Spleen (tissue), 11 donors: ENCODE data around the gene NPHP4. TPM values are rescaled to one million over a fixed set of nuclear protein-coding genes. Genes with fewer than 3 reads are reported as not detected.

Experiments used
- DNase-seq: peaks from one replicate; pipeline ENCODE4 v3.0.0-alpha.2; 2020
- H3K27ac ChIP-seq, 8 donors: fragments of 200-600 bp; sonication (generic) in 7 of 8; 1 replicate in 4 of 8; 2 replicates in 4 of 8; pipeline versions ENCODE4 v1.5.0 to v1.8.0; 2016 to 2021; ENCODE audit warnings: inconsistent platforms in 4 of 8, mild to moderate bottlenecking in 4 of 8, moderate library complexity in 1 of 8
- H3K27me3 ChIP-seq, 7 donors: fragments of 200-600 bp; sonication (generic) in 6 of 7; replicated peaks in 1 of 7; 1 replicate in 4 of 7; 2 replicates in 3 of 7; pipeline versions ENCODE4 v1.5.0 to v1.8.0; 2016 to 2021; ENCODE audit warnings: inconsistent platforms in 3 of 7, mild to moderate bottlenecking in 1 of 7
- H3K36me3 ChIP-seq, 6 donors: fragments of 200-600 bp; sonication (generic) in 5 of 6; 1 replicate in 4 of 6; 2 replicates in 2 of 6; pipeline versions ENCODE4 v1.5.0 to v1.8.0; 2016 to 2021; ENCODE audit warnings: inconsistent platforms in 2 of 6
- H3K4me1 ChIP-seq, 6 donors: fragments of 200-600 bp; sonication (generic) in 5 of 6; 1 replicate in 3 of 6; 2 replicates in 3 of 6; pipeline versions ENCODE4 v1.5.0 to v1.8.0; 2016 to 2021; ENCODE audit warnings: inconsistent platforms in 3 of 6
- H3K4me3 ChIP-seq, 8 donors: fragments of 200-600 bp; sonication (generic) in 7 of 8; 1 replicate in 4 of 8; 2 replicates in 4 of 8; pipeline versions ENCODE4 v1.5.0 to v1.8.0; 2016 to 2021; ENCODE audit warnings: inconsistent platforms in 4 of 8, mild to moderate bottlenecking in 4 of 8, moderate library complexity in 2 of 8
- H3K9me3 ChIP-seq, 8 donors: fragments of 200-600 bp; sonication (generic) in 7 of 8; 1 replicate in 4 of 8; 2 replicates in 4 of 8; pipeline versions ENCODE4 v1.5.0 to v1.8.0; 2016 to 2021; ENCODE audit warnings: inconsistent platforms in 4 of 8
- POLR2A ChIP-seq, 3 donors: fragments of 450-650 bp; IDR thresholded peaks; one replicate each; pipeline ENCODE4 v1.5.1; 2017; ENCODE audit warnings: antibody characterized with exemption in 3 of 3, mild to moderate bottlenecking in 1 of 3
- POLR2AphosphoS5 ChIP-seq, 3 donors: sonication (generic); formaldehyde crosslinking; IDR thresholded peaks; one replicate each; pipeline ENCODE4 v1.5.1; 2017; ENCODE audit warnings: antibody characterized with exemption in 3 of 3
- WGBS, 5 donors: extraction: QIAGEN DNeasy Blood & Tissue Kit in 3 of 5; methylation state at CpG; one replicate each; pipeline versions ENCODE4 v1.1.5 to v1.1.7; 2013 to 2018; 5-methylcytosine and 5-hydroxymethylcytosine counted together
- intact Hi-C: fragments of 100-400 bp; cut with DNase I; formaldehyde crosslinking; loops from one replicate; pipeline ENCODE4 v1.15.0; 2023; ENCODE audit warnings: low total_unique reads
- polyA plus RNA-seq, 3 donors: library from polyadenylated mRNA; stranded (reverse); fragments of 200-250 nt; gene quantifications; one replicate each; pipeline ENCODE4 v1.2.1, GENCODE V29; 2013
- total RNA-seq, 7 donors: library from RNA; depleted of rRNA in 3 of 7; stranded (reverse); fragments of >200 nt in 3 of 7; fragmentation: NEBNext Ultra II Directional in 4 of 7; extraction: Animal tissue kit (Norgen Biotek cat#: 25700) in 4 of 7; gene quantifications; one replicate each; pipeline versions ENCODE4 v1.1.0 to v1.2.1, GENCODE V29; 2016 to 2021
- TF ChIP-seq, protein P1 (sequence below), 11 experiments: fragments of 200-600 bp in 7 of 11; fragments of 450-650 bp in 4 of 11; sonication (generic) in 4 of 11; IDR thresholded peaks in 8 of 11; conservative IDR thresholded peaks in 3 of 11; 1 replicate in 7 of 11; 2 replicates in 4 of 11; pipeline versions ENCODE4 v1.4.0 to v1.8.0; 2016 to 2021; ENCODE audit warnings: antibody characterized with exemption in 11 of 11, inconsistent platforms in 4 of 11, mild to moderate bottlenecking in 1 of 11
- donor health status: healthy with polysubstance abuse.
- donor health status: DM: no; HTN: no; CAD: no; lungs with moderate emphysema.
- donor health status: DM: no; HTN: no; CAD: no.
- donor health status: Bipolar disorder and iron deficiency.
- donor health status: healthy.
- donor health status: DM: no; HTN: no; CAD: no.
- donor health status: DM: yes; HTN: yes; CAD: no.

NPHP4 gene
- total and polyA plus RNA-seq, 10 donors = 1.2 to 17.5 (median 9.4) TPM

DNA sequence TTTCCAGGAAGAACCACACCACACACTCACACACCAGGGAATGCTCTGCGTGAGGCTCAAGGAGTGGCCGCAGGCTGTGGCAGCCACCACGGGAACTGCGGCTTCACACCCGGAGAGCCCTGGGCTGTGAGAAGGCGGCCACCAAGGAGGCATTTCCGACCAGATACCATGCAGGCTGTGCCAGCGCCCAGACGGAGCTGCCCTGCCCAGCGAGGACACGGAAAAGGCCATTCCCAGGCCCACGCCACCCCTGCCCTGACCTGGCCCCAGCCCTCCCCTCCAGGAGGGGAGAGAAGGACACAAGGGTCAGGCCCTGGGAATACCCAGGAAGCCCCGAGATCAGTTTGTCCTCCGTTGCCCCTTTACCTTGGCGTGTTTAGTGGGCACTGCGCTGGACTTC is 119.3 kb downstream of the NPHP4 start:
- intact Hi-C loops = no loop called here
- Histone ChIP-seq H3K27ac (no peak overlapping the region), H3K4me3 (no peak overlapping the region), H3K27me3 (no peaks in the 10 kb centered on the region), H3K4me1 (no peaks in the 10 kb centered on the region), H3K9me3 (no peaks in the 10 kb centered on the region), H3K36me3 (peaks cover 0 to 80% (median 23%) of the 10 kb centered on the region in 6 donors)
- 95 to 97% (median 96%) methylated on average over 16 of the region's 16 CpGs for WGBS, 5 donors
- TF ChIP-seq POLR2A (IDR thresholded peaks at IDR 0.05) = no peak
- no peak for TF ChIP-seq POLR2AphosphoS5 (IDR thresholded peaks at IDR 0.05)
- TF ChIP-seq, protein P1, sequence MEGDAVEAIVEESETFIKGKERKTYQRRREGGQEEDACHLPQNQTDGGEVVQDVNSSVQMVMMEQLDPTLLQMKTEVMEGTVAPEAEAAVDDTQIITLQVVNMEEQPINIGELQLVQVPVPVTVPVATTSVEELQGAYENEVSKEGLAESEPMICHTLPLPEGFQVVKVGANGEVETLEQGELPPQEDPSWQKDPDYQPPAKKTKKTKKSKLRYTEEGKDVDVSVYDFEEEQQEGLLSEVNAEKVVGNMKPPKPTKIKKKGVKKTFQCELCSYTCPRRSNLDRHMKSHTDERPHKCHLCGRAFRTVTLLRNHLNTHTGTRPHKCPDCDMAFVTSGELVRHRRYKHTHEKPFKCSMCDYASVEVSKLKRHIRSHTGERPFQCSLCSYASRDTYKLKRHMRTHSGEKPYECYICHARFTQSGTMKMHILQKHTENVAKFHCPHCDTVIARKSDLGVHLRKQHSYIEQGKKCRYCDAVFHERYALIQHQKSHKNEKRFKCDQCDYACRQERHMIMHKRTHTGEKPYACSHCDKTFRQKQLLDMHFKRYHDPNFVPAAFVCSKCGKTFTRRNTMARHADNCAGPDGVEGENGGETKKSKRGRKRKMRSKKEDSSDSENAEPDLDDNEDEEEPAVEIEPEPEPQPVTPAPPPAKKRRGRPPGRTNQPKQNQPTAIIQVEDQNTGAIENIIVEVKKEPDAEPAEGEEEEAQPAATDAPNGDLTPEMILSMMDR (IDR thresholded peaks at IDR 0.05 in 8 of 11, conservative IDR thresholded peaks at IDR 0.05 in 3 of 11) = no peak
- DNase-seq = no peak

DNA sequence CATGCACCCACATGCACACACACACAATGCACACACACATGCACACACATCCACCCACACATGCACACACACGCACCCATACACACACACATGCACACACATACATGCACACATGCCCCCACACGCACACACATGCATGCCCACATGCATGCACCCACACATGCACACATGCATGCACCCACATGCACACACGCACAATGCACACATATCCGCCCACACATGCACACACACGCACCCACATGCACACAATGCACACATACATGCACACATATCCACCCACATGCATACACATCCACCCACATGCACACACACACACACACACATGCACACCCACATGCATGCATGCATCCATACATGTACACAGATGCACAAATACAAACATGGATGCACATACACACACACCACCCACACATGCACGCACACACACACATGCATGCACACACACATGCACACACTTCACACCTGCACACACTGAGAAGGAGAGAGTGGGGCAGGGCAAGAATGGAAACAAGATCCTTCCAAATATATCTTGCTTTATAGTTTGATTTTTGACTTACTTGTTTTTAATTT is 123.2 kb downstream of the NPHP4 start:
- intact Hi-C loops = no loop called here
- no peak for TF ChIP-seq POLR2AphosphoS5 (IDR thresholded peaks at IDR 0.05)
- TF ChIP-seq POLR2A (IDR thresholded peaks at IDR 0.05) = no peak
- TF ChIP-seq, protein P1 (IDR thresholded peaks at IDR 0.05 in 8 of 11, conservative IDR thresholded peaks at IDR 0.05 in 3 of 11) = no peak
- Histone ChIP-seq H3K4me1 (no peaks in the 10 kb centered on the region), H3K9me3 (no peaks in the 10 kb centered on the region), H3K27me3 (no peaks in the 10 kb centered on the region), H3K4me3 (no peak overlapping the region), H3K36me3 (peaks cover 0 to 76% (median 18%) of the 10 kb centered on the region in 6 donors), H3K27ac (no peak overlapping the region)
- no peak for DNase-seq
- WGBS, 5 donors = 91 to 100% (median 97%) methylated on average over 6 of the region's 6 CpGs

DNA sequence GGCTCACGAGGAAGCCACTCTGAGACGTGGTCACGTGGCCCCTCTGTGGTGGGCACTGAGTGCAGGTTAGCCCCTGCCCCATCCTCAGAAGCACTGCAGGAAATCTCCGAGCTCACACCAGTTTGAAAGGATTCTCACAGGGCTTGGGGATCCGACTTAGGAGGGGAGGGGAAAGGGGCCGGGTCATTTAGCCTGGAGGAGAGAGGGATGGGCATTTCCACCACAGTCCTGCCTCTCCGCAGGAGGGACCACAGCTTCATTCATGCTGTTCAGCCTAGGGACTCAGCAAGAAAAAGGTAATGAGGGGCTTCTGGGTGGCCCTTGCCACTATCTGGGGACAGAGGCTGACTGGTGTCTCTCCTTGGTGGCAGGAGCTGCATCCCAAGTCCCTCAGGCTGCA is 126.5 kb downstream of the NPHP4 start:
- TF ChIP-seq POLR2A (IDR thresholded peaks at IDR 0.05) (no peak), POLR2AphosphoS5 (IDR thresholded peaks at IDR 0.05) (no peak)
- TF ChIP-seq, protein P1 (IDR thresholded peaks at IDR 0.05 in 8 of 11, conservative IDR thresholded peaks at IDR 0.05 in 3 of 11) = no peak
- Histone ChIP-seq H3K4me1 (no peaks in the 10 kb centered on the region), H3K27me3 (no peaks in the 10 kb centered on the region), H3K36me3 (peaks cover 0 to 76% (median 13%) of the 10 kb centered on the region in 6 donors), H3K4me3 (no peak overlapping the region), H3K9me3 (no peaks in the 10 kb centered on the region), H3K27ac (no peak overlapping the region)
- 81 to 95% (median 89%) methylated on average over 4 to 7 of the region's 7 CpGs for WGBS, 5 donors
- intact Hi-C loops = no loop called here
- no peak for DNase-seq

DNA sequence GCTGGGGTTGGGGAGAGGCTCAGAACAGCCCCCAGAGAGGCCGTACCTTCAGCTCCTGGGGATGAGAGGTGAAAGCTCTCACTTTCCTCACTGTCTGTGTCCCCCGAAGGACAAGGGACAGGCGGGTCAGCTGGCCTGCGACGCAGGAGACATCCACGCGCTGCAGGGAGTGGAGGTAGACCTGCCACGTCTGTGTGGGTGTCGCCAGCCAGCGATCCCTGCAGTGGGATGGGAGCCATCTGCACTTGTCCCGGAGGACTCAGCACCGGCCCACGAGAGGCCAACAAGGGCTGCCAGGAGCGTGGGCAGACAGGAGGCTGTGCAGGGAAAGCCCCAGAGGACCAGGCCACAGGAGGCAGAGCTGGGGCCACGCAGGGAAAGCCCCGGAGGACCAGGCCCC is 127.2 kb downstream of the NPHP4 start:
- H3K27ac ChIP-seq = no peak overlapping the region
- H3K4me1 ChIP-seq = no peaks in the 10 kb centered on the region
- no peaks in the 10 kb centered on the region for H3K9me3 ChIP-seq
- intact Hi-C loops = no loop called here
- H3K27me3 ChIP-seq = no peaks in the 10 kb centered on the region
- no peak for DNase-seq
- WGBS, 5 donors = 90 to 93% (median 91%) methylated on average over 12 to 16 of the region's 16 CpGs
- H3K36me3 ChIP-seq = peaks cover 0 to 76% (median 13%) of the 10 kb centered on the region in 6 donors
- TF ChIP-seq, protein P1 (IDR thresholded peaks at IDR 0.05 in 8 of 11, conservative IDR thresholded peaks at IDR 0.05 in 3 of 11) = no peak
- TF ChIP-seq POLR2A (IDR thresholded peaks at IDR 0.05) = no peak
- TF ChIP-seq POLR2AphosphoS5 (IDR thresholded peaks at IDR 0.05) = no peak
- no peak overlapping the region for H3K4me3 ChIP-seq
